Measurements from ENCODE around the gene APOBEC4.

Gene APOBEC4

DNA sequence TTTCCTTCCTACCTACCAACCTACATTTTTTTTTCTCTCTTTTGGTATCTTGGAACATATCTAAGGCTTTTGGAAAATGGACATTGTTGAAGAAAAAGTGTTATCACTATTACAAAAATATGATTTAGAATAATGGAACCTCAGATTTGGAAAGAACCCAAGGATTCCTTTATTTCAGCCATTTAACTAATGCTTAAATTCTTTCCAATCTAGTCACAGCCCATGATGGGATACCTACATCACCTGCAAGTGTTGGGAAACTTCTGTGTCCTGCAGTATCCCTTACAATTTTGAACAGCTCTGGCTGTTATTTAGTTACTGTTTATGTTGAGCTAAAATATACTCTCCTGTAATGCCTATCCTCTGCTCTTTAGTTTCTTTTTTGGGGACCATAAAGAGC lies 22.3 kb upstream of the APOBEC4 start:
- DNase-seq = no peak

DNA sequence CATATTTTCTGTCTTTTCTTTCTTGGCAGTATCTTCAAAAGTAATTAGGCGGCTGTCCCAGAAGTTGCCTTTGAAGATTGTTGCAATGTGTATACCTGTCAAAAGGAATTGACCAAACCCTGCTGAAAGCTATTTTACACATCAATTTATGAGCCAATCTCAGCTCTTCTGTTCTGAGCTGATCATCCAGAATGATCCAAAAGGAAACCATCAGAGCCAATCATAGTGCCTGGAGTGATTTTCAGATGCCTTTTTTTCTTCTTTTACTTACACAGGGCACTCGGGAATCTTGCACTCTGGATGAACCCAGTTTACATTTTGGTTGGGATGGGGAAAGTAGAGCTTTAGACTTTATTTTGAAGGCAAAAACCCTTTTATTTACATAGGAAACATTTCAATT lies 21.8 kb upstream of the APOBEC4 start:
- DNase-seq = no peak

GRCh38 chr1:183674339-183674738 lies 21.2 kb upstream of the APOBEC4 start:
- DNase-seq = no peak

DNA sequence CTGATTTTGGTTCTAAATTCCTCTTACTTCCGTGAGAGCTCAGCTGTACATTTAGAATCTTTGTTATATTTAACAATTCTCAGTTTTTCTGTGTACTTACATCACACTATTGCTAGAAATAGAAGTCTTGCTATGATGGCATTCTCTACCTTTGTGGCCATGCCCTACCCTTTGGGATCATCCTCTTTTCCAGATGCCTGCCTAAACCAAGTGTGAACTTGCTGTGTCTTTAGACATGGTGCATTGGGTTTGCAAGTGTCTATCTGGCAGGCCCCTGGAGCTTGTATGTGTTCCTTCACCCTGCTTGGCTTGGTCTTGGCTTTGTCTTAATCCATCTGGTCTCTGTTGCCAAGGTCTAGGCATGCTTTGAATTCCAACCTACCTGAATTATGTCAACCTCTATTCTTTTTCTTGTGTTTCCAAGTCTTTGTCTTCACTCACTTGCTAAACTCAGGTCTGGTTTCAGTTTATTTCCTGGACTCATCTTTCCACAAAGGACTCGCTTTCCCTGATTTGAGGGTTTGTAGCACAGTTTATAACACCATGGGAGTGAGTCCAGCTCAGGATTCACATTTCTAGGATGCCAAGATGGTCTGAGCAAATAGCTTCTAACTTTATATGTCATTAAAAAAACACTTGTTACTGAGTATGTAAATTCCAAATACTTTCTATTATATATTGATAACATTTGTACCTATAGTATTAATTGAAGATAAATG lies 20.6 kb upstream of the APOBEC4 start:
- no peak for DNase-seq

DNA sequence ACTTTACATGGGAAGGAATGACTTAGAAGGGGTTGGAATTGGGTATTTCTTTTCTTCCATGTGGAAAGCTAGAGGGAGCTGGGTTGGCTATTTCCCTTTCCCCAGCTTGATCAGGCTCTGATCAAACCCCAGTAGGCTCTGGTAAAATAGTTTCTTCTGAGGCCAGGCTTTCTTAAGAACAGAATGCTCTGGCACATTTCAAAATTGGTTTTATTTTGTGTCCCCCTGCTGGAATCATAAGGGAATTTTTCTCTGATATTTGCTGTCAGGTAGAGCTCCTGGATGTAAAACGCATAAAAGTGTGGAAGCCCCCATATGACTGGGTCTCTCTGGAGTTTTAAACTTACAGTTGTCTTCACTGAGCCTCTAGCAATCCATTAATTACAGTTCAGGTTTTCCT lies 17.1 kb upstream of the APOBEC4 start:
- DNase-seq = no peak

DNA sequence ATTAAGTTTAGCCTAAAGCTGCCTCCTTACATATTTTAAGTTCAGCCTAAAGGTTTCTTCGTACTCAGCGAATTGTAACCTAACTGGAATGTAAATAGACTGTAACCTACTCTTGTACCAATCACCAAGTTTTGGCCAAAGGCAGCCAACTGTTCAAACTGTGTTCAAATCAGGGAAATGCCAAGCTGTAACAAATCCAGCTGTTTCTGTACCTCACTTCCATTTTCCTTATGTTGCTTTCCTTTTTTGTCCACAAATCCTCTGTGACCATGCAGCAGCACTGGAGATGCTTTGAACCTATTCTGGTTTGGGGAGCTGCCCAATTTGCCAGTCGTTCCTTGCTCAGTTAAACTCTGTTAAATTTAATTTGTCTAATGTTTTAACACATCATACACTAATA lies 3.2 kb upstream of the APOBEC4 start:
- DNase-seq = no peak

- DNase-seq = peak; percentile 55
Measured at GRCh38 chr1:183655562-183656075, 2.5 kb upstream of the APOBEC4 start.

DNA sequence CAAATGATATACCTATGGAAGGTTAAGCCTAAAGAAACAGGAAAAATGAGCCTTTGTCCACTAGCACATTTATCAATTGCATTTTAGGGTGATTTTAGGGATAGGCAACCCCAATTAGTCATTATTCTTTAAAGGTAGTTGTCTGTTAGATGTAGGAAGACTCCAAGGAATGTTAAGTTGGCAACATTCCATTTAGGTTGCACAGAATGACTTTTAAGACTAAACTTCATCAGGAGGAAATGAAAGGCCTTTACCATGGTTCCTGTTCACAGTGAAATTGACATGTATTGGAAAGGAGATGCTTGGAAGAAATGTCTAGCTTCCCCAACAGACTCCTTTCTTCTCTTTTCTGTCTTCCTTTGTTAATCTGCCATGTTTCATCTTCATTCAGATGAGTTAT lies 1.6 kb upstream of the APOBEC4 start:
- DNase-seq = no peak

DNA sequence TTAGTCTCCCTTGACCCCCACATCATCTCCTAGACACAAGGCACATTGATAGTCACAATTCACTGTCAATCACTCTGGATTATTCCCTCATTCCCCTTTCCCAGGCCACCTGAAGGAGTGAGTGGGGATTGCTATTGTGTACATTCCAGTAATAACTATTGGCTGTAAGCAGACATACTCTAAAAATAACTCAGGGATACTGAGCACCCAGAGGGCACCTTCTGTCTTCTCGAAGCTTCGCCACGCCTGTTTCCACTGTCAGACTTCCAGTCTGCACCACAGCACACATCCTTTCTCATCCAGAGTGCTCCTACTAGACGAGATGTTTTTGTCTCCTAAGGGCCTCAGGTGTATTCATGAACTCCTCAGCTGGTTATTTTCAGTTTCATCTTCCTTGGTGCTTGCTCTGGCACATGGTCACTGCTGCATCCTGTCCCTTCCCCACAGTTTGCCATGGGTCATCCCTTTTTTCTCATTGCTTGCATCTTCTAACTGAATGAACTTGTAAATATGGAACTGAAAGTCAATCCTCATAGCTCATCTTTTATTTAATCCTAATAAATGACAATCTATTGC lies 848 bp upstream of the APOBEC4 start:
- DNase-seq = no peak

GRCh38 chr1:183653462-183653794 lies 312 bp upstream of the APOBEC4 start:
- no peak for DNase-seq

- DNase-seq = no peak
Measured at GRCh38 chr1:183652107-183652506, 1.0 kb downstream of the APOBEC4 start.

- DNase-seq = no peak
Measured at GRCh38 chr1:183651612-183652011, 1.5 kb downstream of the APOBEC4 start.

GRCh38 chr1:183648042-183648441 lies 5.1 kb downstream of the APOBEC4 start:
- DNase-seq = no peak

DNA sequence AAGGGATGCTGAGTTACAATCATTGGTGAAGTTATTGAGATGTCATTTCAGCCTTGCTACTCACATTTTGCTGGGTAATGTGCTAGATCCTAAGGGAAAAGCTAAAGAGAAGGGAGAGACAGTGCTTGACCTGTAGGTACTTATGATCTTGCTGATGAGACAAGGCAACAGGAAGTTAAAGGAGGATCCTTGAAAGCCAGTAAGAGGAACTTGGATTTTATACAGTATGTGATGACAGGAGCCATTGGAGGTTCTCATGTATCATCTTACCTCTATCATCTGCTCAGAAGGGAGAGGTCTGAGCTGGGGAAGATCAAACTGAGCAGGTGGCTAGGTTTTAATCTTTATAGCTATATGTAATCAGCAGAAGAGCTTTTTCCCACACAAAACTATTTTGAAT lies 6.3 kb downstream of the APOBEC4 start:
- DNase-seq = no peak

- no peak for DNase-seq
Measured at GRCh38 chr1:183645531-183645930, 7.6 kb downstream of the APOBEC4 start.

- DNase-seq = no peak
Measured at GRCh38 chr1:183642166-183642565, 10.9 kb downstream of the APOBEC4 start.

GRCh38 chr1:183640193-183640592 lies 12.9 kb downstream of the APOBEC4 start:
- no peak for DNase-seq

DNA sequence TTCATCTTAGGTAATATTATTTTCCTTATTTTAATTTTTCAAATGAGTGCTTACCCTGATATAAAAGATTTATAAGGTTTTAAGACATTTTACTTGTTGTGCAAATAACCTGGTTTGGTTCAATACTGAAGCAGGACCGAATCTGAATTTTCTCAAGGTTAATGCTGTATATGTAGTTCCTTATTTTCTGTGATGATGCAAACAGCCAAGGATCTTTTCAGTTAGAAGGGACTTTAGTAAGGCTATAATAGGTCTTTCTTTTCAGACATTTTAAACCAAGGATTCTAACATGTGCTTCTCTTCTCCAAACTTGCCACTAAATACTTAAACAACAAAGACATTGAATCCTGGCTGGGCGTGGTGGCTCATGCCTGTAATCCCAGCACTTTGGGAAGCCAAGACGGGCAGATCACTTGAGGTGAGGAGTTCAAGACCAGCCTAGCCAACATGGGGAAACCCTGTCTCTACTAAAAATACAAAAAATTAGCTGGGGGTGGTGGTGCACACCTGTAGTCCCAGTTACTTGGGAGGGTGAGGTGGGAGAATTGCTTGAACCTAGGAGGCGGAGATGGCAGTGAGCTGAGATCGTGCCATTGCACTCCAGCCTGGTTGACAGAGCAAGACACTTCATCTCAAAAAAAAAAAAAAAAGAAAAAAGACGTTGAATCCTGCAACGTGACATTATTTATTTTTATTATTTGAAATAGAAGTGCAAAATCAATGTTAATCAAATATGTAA lies 14.3 kb downstream of the APOBEC4 start:
- DNase-seq = no peak

DNA sequence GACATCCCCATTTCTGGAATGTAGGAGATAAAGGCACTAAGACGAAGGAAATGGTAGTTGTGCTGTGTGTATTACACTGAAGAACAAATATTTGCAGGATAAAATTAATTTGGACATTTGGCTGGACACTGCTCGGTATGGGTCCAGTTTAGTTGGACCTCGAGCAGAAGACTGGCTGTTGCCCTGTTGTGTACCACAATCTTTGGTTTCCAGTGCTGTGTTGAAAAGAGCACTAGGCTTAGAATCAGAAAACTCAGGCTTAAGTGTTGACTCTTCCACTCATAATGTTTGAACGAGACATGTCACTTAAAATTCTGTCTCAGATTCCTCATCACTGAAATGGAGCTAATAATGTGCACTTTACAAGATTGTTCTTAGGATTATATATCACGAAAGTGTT lies 16.3 kb downstream of the APOBEC4 start:
- no peak for DNase-seq

DNA sequence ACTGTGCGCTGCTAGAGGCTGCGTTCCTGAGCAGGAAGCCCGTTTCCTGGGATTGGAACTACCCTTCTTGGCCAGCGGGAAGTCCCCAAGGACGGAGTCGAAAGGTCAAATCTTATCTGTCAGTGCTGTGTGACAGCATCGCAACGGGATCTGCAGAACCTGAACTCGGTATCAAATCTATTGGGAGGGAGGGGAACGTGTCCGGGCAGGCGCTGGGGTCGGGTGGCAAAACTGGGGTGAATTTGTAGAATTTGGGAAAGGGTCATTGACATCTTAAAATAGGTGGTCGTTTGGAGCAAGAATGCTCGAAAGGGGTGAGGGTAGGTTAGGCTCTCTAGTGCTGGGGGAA lies 16.8 kb downstream of the APOBEC4 start:
- no peak for DNase-seq

DNA sequence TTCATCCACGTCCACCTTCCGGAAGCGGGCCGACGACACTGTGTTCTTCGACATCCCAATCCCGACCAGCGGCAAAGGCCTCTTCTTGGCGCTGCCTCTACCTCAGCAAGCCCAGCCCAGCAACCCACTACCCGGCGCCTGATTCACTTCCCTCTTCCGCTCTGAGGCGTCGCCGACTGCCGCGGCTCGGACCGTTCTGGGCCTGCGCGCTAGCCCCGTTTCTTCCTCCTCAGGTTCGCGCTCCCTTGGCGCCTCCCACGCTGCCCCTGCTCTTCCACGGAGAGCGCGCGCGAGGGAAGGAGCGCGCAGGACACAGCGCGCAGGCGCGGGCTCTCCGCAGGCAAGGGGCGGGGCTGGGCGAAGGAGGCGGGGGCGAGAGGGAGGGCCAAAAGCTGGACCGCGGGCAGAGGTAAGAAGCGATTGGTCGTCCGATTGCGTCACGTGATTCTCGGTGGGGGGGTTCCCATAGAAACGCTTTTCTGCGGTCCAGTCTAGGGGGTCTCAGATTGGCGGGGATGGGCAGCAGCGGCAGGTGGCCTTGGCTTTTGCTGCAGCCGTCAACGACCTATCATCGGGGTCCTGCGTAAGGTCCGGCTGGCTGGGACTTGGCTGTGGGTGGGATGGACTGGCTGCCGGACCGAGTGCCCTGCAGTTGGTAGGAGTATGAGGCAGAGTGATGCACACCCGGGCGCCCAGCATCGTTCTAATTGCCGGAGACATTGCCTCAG lies 17.3 kb downstream of the APOBEC4 start, which contains the start of gene ARPC5:
Gene ARPC5 (minus strand): TSS at position 178 of the 728 bp plus-strand sequence. CDS start 124 bp downstream, at position 54.
- peak; percentile 94 for DNase-seq

- no peak for DNase-seq
Measured at GRCh38 chr1:183635099-183635605, 18.0 kb downstream of the APOBEC4 start.

Measured in right kidney (tissue), 1 donor.